HCT116 (cell line): ENCODE results near the gene ABHD14A.

ENCODE experiments used
- EZH2phosphoT487 ChIP-seq: fragments of 200-600 bp; IDR thresholded peaks from 2 replicates; pipeline ENCODE4 v1.6.1; 2018; ENCODE audit warnings: antibody characterized with exemption, borderline replicate concordance
- JUND ChIP-seq: IDR thresholded peaks from 2 replicates; pipeline ENCODE4 v1.6.1; 2012
- MAX ChIP-seq: IDR thresholded peaks from 2 replicates; pipeline ENCODE4 v1.6.1; 2012
- POLR2AphosphoS5 ChIP-seq: IDR thresholded peaks from 2 replicates; pipeline ENCODE4 v1.6.1; 2011; ENCODE audit warnings: mild to moderate bottlenecking, low read depth, low read length, moderate library complexity
- RAD21 ChIP-seq: IDR thresholded peaks from 2 replicates; pipeline ENCODE4 v1.6.1; 2012; ENCODE audit warnings: low read depth, mild to moderate bottlenecking
- REST ChIP-seq: IDR thresholded peaks from 2 replicates; pipeline ENCODE4 v1.6.1; 2012; ENCODE audit warnings: low read depth
- TF ChIP-seq, protein P1 (sequence below), 3 experiments: fragments of 200-600 bp in 1 of 3; sonication (generic) in 1 of 3; IDR thresholded peaks in 2 of 3; conservative IDR thresholded peaks in 1 of 3; 2 replicates each; pipeline ENCODE4 v1.5.1; 2012 to 2017; ENCODE audit warnings: low read depth in 2 of 3, low read length in 2 of 3, antibody characterized with exemption in 1 of 3, borderline replicate concordance in 1 of 3, control low read depth in 1 of 3, mild to moderate bottlenecking in 1 of 3, mixed read lengths in 1 of 3, mixed run types in 1 of 3, moderate library complexity in 1 of 3; ENCODE audit not compliant: insufficient read depth in 1 of 3

GRCh38 chr3:52004163-52004787 is 29.4 kb downstream of the ABHD14A start:
- TF ChIP-seq JUND (no peak), POLR2AphosphoS5 (no peak), REST (no peak), MAX (no peak), RAD21 (no peak), EZH2phosphoT487 (no peak)
- TF ChIP-seq, protein P1, sequence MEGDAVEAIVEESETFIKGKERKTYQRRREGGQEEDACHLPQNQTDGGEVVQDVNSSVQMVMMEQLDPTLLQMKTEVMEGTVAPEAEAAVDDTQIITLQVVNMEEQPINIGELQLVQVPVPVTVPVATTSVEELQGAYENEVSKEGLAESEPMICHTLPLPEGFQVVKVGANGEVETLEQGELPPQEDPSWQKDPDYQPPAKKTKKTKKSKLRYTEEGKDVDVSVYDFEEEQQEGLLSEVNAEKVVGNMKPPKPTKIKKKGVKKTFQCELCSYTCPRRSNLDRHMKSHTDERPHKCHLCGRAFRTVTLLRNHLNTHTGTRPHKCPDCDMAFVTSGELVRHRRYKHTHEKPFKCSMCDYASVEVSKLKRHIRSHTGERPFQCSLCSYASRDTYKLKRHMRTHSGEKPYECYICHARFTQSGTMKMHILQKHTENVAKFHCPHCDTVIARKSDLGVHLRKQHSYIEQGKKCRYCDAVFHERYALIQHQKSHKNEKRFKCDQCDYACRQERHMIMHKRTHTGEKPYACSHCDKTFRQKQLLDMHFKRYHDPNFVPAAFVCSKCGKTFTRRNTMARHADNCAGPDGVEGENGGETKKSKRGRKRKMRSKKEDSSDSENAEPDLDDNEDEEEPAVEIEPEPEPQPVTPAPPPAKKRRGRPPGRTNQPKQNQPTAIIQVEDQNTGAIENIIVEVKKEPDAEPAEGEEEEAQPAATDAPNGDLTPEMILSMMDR (IDR thresholded peaks at IDR 0.05 in 2 of 3, conservative IDR thresholded peaks at IDR 0.05 in 1 of 3; ENCODE audit: borderline replicate concordance in 1 of 3, insufficient read depth in 1 of 3, low read depth in 2 of 3, low read length in 2 of 3) = 0 out of 6 replicates have a peak, but pooled peaks of 1 of the 3 experiments have one; percentile 5
